SK-N-SH (cell line): ENCODE results near the gene TAS2R41. TPM values are rescaled to one million over a fixed set of nuclear protein-coding genes. Genes with fewer than 3 reads are reported as not detected.
A peak's percentile ranks its signal among the peaks of the same experiment; 100 is the strongest.

ENCODE experiments used
- CTCF ChIA-PET: fragments of 300-600, 350-600 bp; formaldehyde crosslinking; extraction: SDS; loops from one replicate; lab custom pipeline; 2021; lab: Yijun Ruan, JAX
- POLR2A ChIA-PET: fragments of 350-600 bp; sonication (Branson Sonifier 250); formaldehyde crosslinking; extraction: SDS; loops from one replicate; lab custom pipeline; 2020; ENCODE audit warnings: antibody characterized with exemption, inconsistent platforms; lab: Yijun Ruan, JAX
- DNase-seq: peaks from one replicate; pipeline ENCODE4 v3.0.0; 2012
- H2AFZ ChIP-seq: fragments of 200-600 bp; sonication (generic); 2 replicates; pipeline ENCODE4 v1.8.1; 2016; ENCODE audit warnings: antibody characterized with exemption, mild to moderate bottlenecking, low read depth
- H3F3A ChIP-seq: fragments of 200-600 bp; sonication (generic); replicated peaks from 2 replicates; pipeline ENCODE3; 2016; ENCODE audit warnings: antibody characterized with exemption, mild to moderate bottlenecking; ENCODE audit not compliant: insufficient read depth
- H3K27ac ChIP-seq, 2 experiments: fragments of 200-500 bp in 1 of 2; fragments of 200-600 bp in 1 of 2; sonication (Bioruptor generic) in 1 of 2; sonication (generic), shearing (Covaris generic) in 1 of 2; 2 replicates each; pipeline versions ENCODE4 v1.5.1 to v1.6.1; 2014 to 2016; ENCODE audit warnings: low read depth in 2 of 2, inconsistent platforms in 1 of 2, low read length in 1 of 2, mild to moderate bottlenecking in 1 of 2, mixed read lengths in 1 of 2
- H3K27me3 ChIP-seq: fragments of 200-600 bp; sonication (generic), shearing (Covaris generic); 2 replicates; pipeline ENCODE4 v1.6.1; 2016; ENCODE audit warnings: mixed run types; ENCODE audit not compliant: insufficient read depth
- H3K36me3 ChIP-seq, 2 experiments: fragments of 200-500 bp in 1 of 2; fragments of 200-600 bp in 1 of 2; sonication (Bioruptor generic) in 1 of 2; sonication (generic) in 1 of 2; replicated peaks in 1 of 2; 2 replicates each; pipeline versions ENCODE3 to v1.5.1; 2014 to 2016; ENCODE audit warnings: low read length in 1 of 2, mild to moderate bottlenecking in 1 of 2; ENCODE audit not compliant: insufficient read depth in 2 of 2, control insufficient read depth in 1 of 2
- H3K4me1 ChIP-seq, 2 experiments: fragments of 200-500 bp in 1 of 2; fragments of 200-600 bp in 1 of 2; sonication (Bioruptor generic) in 1 of 2; sonication (generic), shearing (Covaris generic) in 1 of 2; 2 replicates each; pipeline versions ENCODE4 v1.5.1 to v1.6.1; 2014 to 2016; ENCODE audit warnings: low read depth in 1 of 2, low read length in 1 of 2, mixed run types in 1 of 2; ENCODE audit not compliant: insufficient read depth in 2 of 2, control insufficient read depth in 1 of 2
- H3K4me2 ChIP-seq: fragments of 200-600 bp; sonication (generic), shearing (Covaris generic); 2 replicates; pipeline ENCODE4 v1.6.1; 2017; ENCODE audit warnings: mixed run types
- H3K4me3 ChIP-seq, 2 experiments: fragments of 200-500 bp in 1 of 2; fragments of 200-600 bp in 1 of 2; sonication (Bioruptor generic) in 1 of 2; sonication (generic), shearing (Covaris generic) in 1 of 2; 2 replicates each; pipeline versions ENCODE4 v1.5.1 to v1.8.1; 2014 to 2016; ENCODE audit warnings: low read depth in 2 of 2, inconsistent platforms in 1 of 2, low read length in 1 of 2, mild to moderate bottlenecking in 1 of 2, mixed read lengths in 1 of 2, moderate library complexity in 1 of 2
- H3K79me2 ChIP-seq: fragments of 200-600 bp; sonication (generic); 2 replicates; pipeline ENCODE4 v1.8.1; 2017; ENCODE audit warnings: mild to moderate bottlenecking; ENCODE audit not compliant: insufficient read depth
- H3K9ac ChIP-seq: fragments of 200-600 bp; sonication (generic); 2 replicates; pipeline ENCODE4 v1.6.1; 2017; ENCODE audit warnings: mixed run types
- H3K9me2 ChIP-seq: fragments of 200-600 bp; sonication (generic); 2 replicates; pipeline ENCODE4 v1.6.1; 2017; ENCODE audit warnings: mixed run types
- H3K9me3 ChIP-seq: fragments of 200-600 bp; sonication (generic); 2 replicates; pipeline ENCODE4 v1.6.1; 2017; ENCODE audit warnings: mixed run types, mild to moderate bottlenecking, moderate library complexity
- H4K20me1 ChIP-seq: fragments of 200-600 bp; sonication (generic); 2 replicates; pipeline ENCODE4 v1.6.1; 2017; ENCODE audit warnings: mild to moderate bottlenecking, mixed run types; ENCODE audit not compliant: insufficient read depth
- EP300 ChIP-seq, 2 experiments: IDR thresholded peaks; 2 replicates each; pipeline versions ENCODE4 v1.4.0 to v1.6.1; 2012; ENCODE audit warnings: borderline replicate concordance in 1 of 2, low read depth in 1 of 2, low read length in 1 of 2
- FOSL2 ChIP-seq: IDR thresholded peaks from 2 replicates; pipeline ENCODE4 v1.4.0; 2012; ENCODE audit warnings: low read depth, mild to moderate bottlenecking, moderate library complexity, borderline replicate concordance
- FOXJ3 ChIP-seq: sonication (generic); formaldehyde crosslinking; IDR thresholded peaks from 2 replicates; pipeline ENCODE4 v1.5.1; 2020; ENCODE audit warnings: mild to moderate bottlenecking, missing genetic modification reagents
- JUND ChIP-seq: IDR thresholded peaks from 2 replicates; pipeline ENCODE4 v1.4.0; 2012
- MAX ChIP-seq: IDR thresholded peaks from 2 replicates; pipeline ENCODE4 v1.4.0; 2012; ENCODE audit warnings: low read depth
- MEF2A ChIP-seq: IDR thresholded peaks from 2 replicates; pipeline ENCODE4 v1.4.0; 2012; ENCODE audit warnings: low read depth, borderline replicate concordance
- MXI1 ChIP-seq: IDR thresholded peaks from 2 replicates; pipeline ENCODE4 v1.6.1; 2012; ENCODE audit warnings: mild to moderate bottlenecking, low read depth, low read length, improper control_type of control experiment
- NRF1 ChIP-seq: IDR thresholded peaks from 2 replicates; pipeline ENCODE4 v1.6.1; 2012; ENCODE audit warnings: low read depth, mild to moderate bottlenecking, low read length
- POLR2AphosphoS5 ChIP-seq: IDR thresholded peaks from 2 replicates; pipeline ENCODE4 v1.6.1; 2012; ENCODE audit warnings: low read depth, low read length
- RCOR1 ChIP-seq: fragments of 150-350 bp; IDR thresholded peaks from 2 replicates; pipeline ENCODE4 v1.6.1; 2017; ENCODE audit warnings: antibody characterized with exemption, low read length
- RFX5 ChIP-seq: IDR thresholded peaks from 2 replicates; pipeline ENCODE4 v1.6.1; 2012; ENCODE audit warnings: mild to moderate bottlenecking, improper control_type of control experiment, low read length
- RXRA ChIP-seq: IDR thresholded peaks from 2 replicates; pipeline ENCODE4 v1.4.0; 2012; ENCODE audit warnings: low read depth, mild to moderate bottlenecking, borderline replicate concordance
- TAF1 ChIP-seq: IDR thresholded peaks from 2 replicates; pipeline ENCODE4 v1.6.1; 2012; ENCODE audit warnings: low read depth, mild to moderate bottlenecking, low read length, moderate library complexity, borderline replicate concordance
- TCF12 ChIP-seq: IDR thresholded peaks from 2 replicates; pipeline ENCODE4 v1.4.0; 2012
- ZBTB33 ChIP-seq: IDR thresholded peaks from 2 replicates; pipeline ENCODE4 v1.4.0; 2012; ENCODE audit warnings: low read depth, borderline replicate concordance
- WGBS: methylation state at CpG from one replicate; pipeline ENCODE4 v1.1.6; 2017; ENCODE audit warnings: low lambda C conversion rate; 5-methylcytosine and 5-hydroxymethylcytosine counted together
- polyA plus RNA-seq, 3 experiments: library from polyadenylated mRNA; depleted of rRNA; stranded (reverse); fragments of >200 nt; gene quantifications; 2 replicates each; pipeline ENCODE4 v1.2.3, GENCODE V29; 2012
- TF ChIP-seq, protein P1 (sequence below): IDR thresholded peaks from 2 replicates; pipeline ENCODE4 v1.6.1; 2012; ENCODE audit warnings: mild to moderate bottlenecking, low read depth, low read length, moderate library complexity
- TF ChIP-seq, protein P2 (sequence below): IDR thresholded peaks from 2 replicates; pipeline ENCODE4; 2012

The TAS2R41 gene
- polyA plus RNA-seq, 1 of the 3 experiments (the other 2 are of a cell fraction) = not detected

- TF ChIP-seq, protein P1, sequence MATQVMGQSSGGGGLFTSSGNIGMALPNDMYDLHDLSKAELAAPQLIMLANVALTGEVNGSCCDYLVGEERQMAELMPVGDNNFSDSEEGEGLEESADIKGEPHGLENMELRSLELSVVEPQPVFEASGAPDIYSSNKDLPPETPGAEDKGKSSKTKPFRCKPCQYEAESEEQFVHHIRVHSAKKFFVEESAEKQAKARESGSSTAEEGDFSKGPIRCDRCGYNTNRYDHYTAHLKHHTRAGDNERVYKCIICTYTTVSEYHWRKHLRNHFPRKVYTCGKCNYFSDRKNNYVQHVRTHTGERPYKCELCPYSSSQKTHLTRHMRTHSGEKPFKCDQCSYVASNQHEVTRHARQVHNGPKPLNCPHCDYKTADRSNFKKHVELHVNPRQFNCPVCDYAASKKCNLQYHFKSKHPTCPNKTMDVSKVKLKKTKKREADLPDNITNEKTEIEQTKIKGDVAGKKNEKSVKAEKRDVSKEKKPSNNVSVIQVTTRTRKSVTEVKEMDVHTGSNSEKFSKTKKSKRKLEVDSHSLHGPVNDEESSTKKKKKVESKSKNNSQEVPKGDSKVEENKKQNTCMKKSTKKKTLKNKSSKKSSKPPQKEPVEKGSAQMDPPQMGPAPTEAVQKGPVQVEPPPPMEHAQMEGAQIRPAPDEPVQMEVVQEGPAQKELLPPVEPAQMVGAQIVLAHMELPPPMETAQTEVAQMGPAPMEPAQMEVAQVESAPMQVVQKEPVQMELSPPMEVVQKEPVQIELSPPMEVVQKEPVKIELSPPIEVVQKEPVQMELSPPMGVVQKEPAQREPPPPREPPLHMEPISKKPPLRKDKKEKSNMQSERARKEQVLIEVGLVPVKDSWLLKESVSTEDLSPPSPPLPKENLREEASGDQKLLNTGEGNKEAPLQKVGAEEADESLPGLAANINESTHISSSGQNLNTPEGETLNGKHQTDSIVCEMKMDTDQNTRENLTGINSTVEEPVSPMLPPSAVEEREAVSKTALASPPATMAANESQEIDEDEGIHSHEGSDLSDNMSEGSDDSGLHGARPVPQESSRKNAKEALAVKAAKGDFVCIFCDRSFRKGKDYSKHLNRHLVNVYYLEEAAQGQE = no peak
- no peak for TF ChIP-seq FOXJ3
- no peak for TF ChIP-seq EP300 (IDR thresholded peaks at IDR 0.05; ENCODE audit: borderline replicate concordance in 1 of 2, low read depth in 1 of 2, low read length in 1 of 2)
- TF ChIP-seq MXI1 = no peak
- no peak for TF ChIP-seq RXRA
- no peak for TF ChIP-seq TAF1
- no peak for TF ChIP-seq MEF2A
- TF ChIP-seq TCF12 = no peak
- no peak for TF ChIP-seq JUND
- no peak for TF ChIP-seq ZBTB33
These were observed 33.9 kb downstream of the TAS2R41 start (continued) for GRCh38 chr7:143511593-143512047.

- Histone ChIP-seq H3K36me3 (no peaks in the 10 kb centered on the region), H3K4me2 (peak overlapping the region; percentile 60), H3K9ac (peak overlapping the region; percentile 6; the same call in 1 of the 2 replicates), H3F3A (peaks cover 23% of the 10 kb centered on the region), H3K4me3 (no peak overlapping the region), H4K20me1 (no peaks in the 10 kb centered on the region), H3K27me3 (no peaks in the 10 kb centered on the region), H3K9me2 (no peaks in the 10 kb centered on the region), H2AFZ (peak overlapping the region; percentile 36; the same call in 1 of the 2 replicates), H3K9me3 (no peaks in the 10 kb centered on the region), H3K4me1 (peaks cover 0 to 31% of the 10 kb centered on the region in 2 experiments; a peak in 3 of 4 replicates), H3K79me2 (no peaks in the 10 kb centered on the region), H3K27ac (peak overlapping the region; percentile 36 to 76; a peak in 3 of 4 replicates)
- whole genome bisulfite sequencing = 21% methylated on average over 8 of the region's 8 CpGs
- POLR2A ChIA-PET = no interaction called here
- DNase-seq = no peak
- TF ChIP-seq RFX5 = no peak
- peak; percentile 75 for TF ChIP-seq TCF12
- TF ChIP-seq, protein P2, sequence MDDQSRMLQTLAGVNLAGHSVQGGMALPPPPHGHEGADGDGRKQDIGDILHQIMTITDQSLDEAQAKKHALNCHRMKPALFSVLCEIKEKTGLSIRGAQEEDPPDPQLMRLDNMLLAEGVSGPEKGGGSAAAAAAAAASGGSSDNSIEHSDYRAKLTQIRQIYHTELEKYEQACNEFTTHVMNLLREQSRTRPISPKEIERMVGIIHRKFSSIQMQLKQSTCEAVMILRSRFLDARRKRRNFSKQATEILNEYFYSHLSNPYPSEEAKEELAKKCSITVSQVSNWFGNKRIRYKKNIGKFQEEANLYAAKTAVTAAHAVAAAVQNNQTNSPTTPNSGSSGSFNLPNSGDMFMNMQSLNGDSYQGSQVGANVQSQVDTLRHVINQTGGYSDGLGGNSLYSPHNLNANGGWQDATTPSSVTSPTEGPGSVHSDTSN = peak; percentile 41; the same call in 1 of the 2 replicates
- no peak for TF ChIP-seq RCOR1
- TF ChIP-seq MAX = peak; percentile 34; the same call in 1 of the 2 replicates
- TF ChIP-seq JUND = peak; percentile 54
- peak; percentile 73; the same call in 1 of the 2 replicates for TF ChIP-seq FOSL2
- no peak for TF ChIP-seq POLR2AphosphoS5
- no peak for TF ChIP-seq NRF1
- peak; percentile 18; the same call in 1 of the 2 replicates for TF ChIP-seq RXRA
- CTCF ChIA-PET = no interaction called here
These were observed 35.0 kb downstream of the TAS2R41 start for GRCh38 chr7:143512488-143513340.
